Measurements from ENCODE around the gene OTUD4. TPM values are rescaled to one million over a fixed set of nuclear protein-coding genes. Genes with fewer than 3 reads are reported as not detected.

Gene OTUD4
- total and polyA plus RNA-seq, 9 of the 15 experiments (the other 6 are each of a cell fraction or from before 2014, with no cell fraction given): 4.2 to 29.0 (median 24.8) TPM

- Histone ChIP-seq H2AFZ (ENCODE audit: low read depth, low read length) (no peak overlapping the region), H3K9ac (ENCODE audit: insufficient read depth in 1 of 2, low read depth in 2 of 2, low read length in 2 of 2) (no peak overlapping the region), H3K9me1 (ENCODE audit: control insufficient read depth, insufficient read depth, low read length) (no peaks in the 10 kb centered on the region), H4K20me1 (replicated peaks; ENCODE audit: control insufficient read depth, insufficient read depth, low read length) (no peaks in the 10 kb centered on the region), H3K9me3 (replicated peaks; ENCODE audit: control insufficient read depth, insufficient read depth, low read depth, low read length) (no peaks in the 10 kb centered on the region), H3K36me3 (ENCODE audit: control insufficient read depth, insufficient read depth, low read length) (peaks cover 88% of the 10 kb centered on the region), H3K27ac (ENCODE audit: extremely low read depth, low read depth, low read length) (no peak overlapping the region), H3K4me2 (ENCODE audit: insufficient read depth, low read length) (no peak overlapping the region), H3K4me3 (no peak overlapping the region), H3K27me3 (ENCODE audit: control insufficient read depth in 2 of 2, insufficient read depth in 2 of 2, low read length in 2 of 2) (no peaks in the 10 kb centered on the region), H3K79me2 (ENCODE audit: control insufficient read depth, insufficient read depth, low read length) (peaks cover 15% of the 10 kb centered on the region), H3K4me1 (replicated peaks in 1 of 2; ENCODE audit: control insufficient read depth in 2 of 2, insufficient read depth in 2 of 2, low read length in 2 of 2) (no peaks in the 10 kb centered on the region)
- BruUV-seq (replicated peaks): no TSS peak
- intact Hi-C loops (cut with micrococcal nuclease): loop anchor here (10.0 kb wide), 1 partner anchor 458 kb away; the partner anchor contains the start of gene MMAA
- DNase-seq (ENCODE audit: extremely low read depth in 1 of 4, low spot score in 3 of 4) (no peak), ATAC-seq (no peak), FAIRE-seq (no peak)
- no peak for TF ChIP-seq ADNP (tag; IDR thresholded peaks at IDR 0.05)
- TF ChIP-seq ZBTB2 (IDR thresholded peaks at IDR 0.05): no peak
- no peak for TF ChIP-seq KDM4B (IDR thresholded peaks at IDR 0.05; ENCODE audit: borderline replicate concordance in 2 of 2, low read depth in 1 of 2)
- no peak for TF ChIP-seq JUNB (CRISPR knock-in tag; conservative IDR thresholded peaks at IDR 0.05)
- TF ChIP-seq PURB (CRISPR knock-in tag; IDR thresholded peaks at IDR 0.05; ENCODE audit: low read depth): no peak
- TF ChIP-seq MLX (CRISPR knock-in tag; conservative IDR thresholded peaks at IDR 0.05): no peak
- no peak for TF ChIP-seq CTBP1 (IDR thresholded peaks at IDR 0.05; ENCODE audit: borderline replicate concordance)
- WGBS (ENCODE audit: insufficient coverage, low coverage, missing lambda C conversion rate): 93% methylated on average over 2 of the region's 2 CpGs
- ChIA-PET CTCF (ENCODE audit: low intra/inter-chr PET ratio) (no interaction called here), POLR2A (no interaction called here)
- in situ Hi-C loops (cut with MboI): no loop called here
Measured at GRCh38 chr4:145156986-145157385, 23.4 kb downstream of the OTUD4 start.

Measured in K562 (cell line).